KMS-11 (cell line): ENCODE measurements around the gene LCAT.
A peak's percentile ranks its signal among the peaks of the same experiment; 100 is the strongest.

Experiments used
- H2AFZ ChIP-seq: fragments of 200-600 bp; sonication (generic); 2 replicates; pipeline ENCODE4 v1.6.1; 2016; ENCODE audit warnings: antibody characterized with exemption, mixed run types, low read depth
- H3K27ac ChIP-seq: fragments of 200-600 bp; sonication (generic); 2 replicates; pipeline ENCODE4 v1.6.1; 2016; ENCODE audit warnings: mild to moderate bottlenecking, mixed run types
- H3K27me3 ChIP-seq: fragments of 200-600 bp; sonication (generic); 2 replicates; pipeline ENCODE4 v1.6.1; 2017; ENCODE audit warnings: mild to moderate bottlenecking, low read depth, mixed run types, moderate library complexity; ENCODE audit not compliant: insufficient read depth
- H3K36me3 ChIP-seq: fragments of 200-600 bp; sonication (generic); 2 replicates; pipeline ENCODE4 v1.6.1; 2017; ENCODE audit warnings: mild to moderate bottlenecking, mixed run types; ENCODE audit not compliant: insufficient read depth
- H3K4me1 ChIP-seq: fragments of 200-600 bp; sonication (generic); 2 replicates; pipeline ENCODE4 v1.6.1; 2016; ENCODE audit warnings: mild to moderate bottlenecking, low read depth, mixed run types; ENCODE audit not compliant: poor library complexity, severe bottlenecking
- H3K4me2 ChIP-seq: fragments of 200-600 bp; sonication (generic); 2 replicates; pipeline ENCODE4 v1.7.0; 2016; ENCODE audit warnings: mild to moderate bottlenecking, mixed run types
- H3K4me3 ChIP-seq: fragments of 200-600 bp; sonication (generic); IDR thresholded peaks from 2 replicates; pipeline ENCODE4 v1.6.1; 2017; ENCODE audit warnings: low read depth, low read length, mixed read lengths; ENCODE audit not compliant: insufficient read depth
- H3K79me2 ChIP-seq: fragments of 200-600 bp; sonication (generic); 2 replicates; pipeline ENCODE4 v1.6.1; 2016; ENCODE audit warnings: low read depth, mixed run types; ENCODE audit not compliant: insufficient read depth
- H3K9ac ChIP-seq: fragments of 200-600 bp; sonication (generic); 2 replicates; pipeline ENCODE4 v1.6.1; 2016; ENCODE audit warnings: mild to moderate bottlenecking, mixed run types
- H4K20me1 ChIP-seq: fragments of 200-600 bp; sonication (generic); 2 replicates; pipeline ENCODE4 v1.6.1; 2016; ENCODE audit warnings: mild to moderate bottlenecking, mixed run types; ENCODE audit not compliant: insufficient read depth
- CTCF ChIP-seq: fragments of 200-600 bp; sonication (generic); conservative IDR thresholded peaks from 2 replicates; pipeline ENCODE4 v1.6.1; 2017; ENCODE audit warnings: low read depth, mild to moderate bottlenecking, antibody characterized with exemption, low read length, moderate library complexity, mixed read lengths

Gene LCAT

GRCh38 chr16:67892375-67892774 is 51.5 kb downstream of the LCAT start:
- TF ChIP-seq CTCF = no peak
- Histone ChIP-seq H3K79me2 (peaks cover 33% of the 10 kb centered on the region; the same call in 1 of the 2 replicates), H3K27ac (no peak overlapping the region), H2AFZ (peak overlapping the region; percentile 79; the same call in 1 of the 2 replicates), H3K4me2 (peak overlapping the region; percentile 95), H3K36me3 (no peaks in the 10 kb centered on the region), H3K27me3 (no peaks in the 10 kb centered on the region), H3K4me3 (no peak overlapping the region), H3K9ac (no peak overlapping the region; the same call in 1 of the 2 replicates), H3K4me1 (peaks cover 14% of the 10 kb centered on the region), H4K20me1 (no peaks in the 10 kb centered on the region)
